SHP77 treated with DMSO at 0.1 percent for 48 hours (cell line): Measurements from ENCODE around the gene ZNF121.
"Not testable (repeated sequence)": the region's sequence is repeated elsewhere in the genome, so short reads cannot be mapped to it uniquely, and the experiment has no call there.

Source experiments
- DNase-seq: peaks from one replicate; lab custom pipeline; 2025; lab: John Stamatoyannopoulos, UW

Gene ZNF121

DNA sequence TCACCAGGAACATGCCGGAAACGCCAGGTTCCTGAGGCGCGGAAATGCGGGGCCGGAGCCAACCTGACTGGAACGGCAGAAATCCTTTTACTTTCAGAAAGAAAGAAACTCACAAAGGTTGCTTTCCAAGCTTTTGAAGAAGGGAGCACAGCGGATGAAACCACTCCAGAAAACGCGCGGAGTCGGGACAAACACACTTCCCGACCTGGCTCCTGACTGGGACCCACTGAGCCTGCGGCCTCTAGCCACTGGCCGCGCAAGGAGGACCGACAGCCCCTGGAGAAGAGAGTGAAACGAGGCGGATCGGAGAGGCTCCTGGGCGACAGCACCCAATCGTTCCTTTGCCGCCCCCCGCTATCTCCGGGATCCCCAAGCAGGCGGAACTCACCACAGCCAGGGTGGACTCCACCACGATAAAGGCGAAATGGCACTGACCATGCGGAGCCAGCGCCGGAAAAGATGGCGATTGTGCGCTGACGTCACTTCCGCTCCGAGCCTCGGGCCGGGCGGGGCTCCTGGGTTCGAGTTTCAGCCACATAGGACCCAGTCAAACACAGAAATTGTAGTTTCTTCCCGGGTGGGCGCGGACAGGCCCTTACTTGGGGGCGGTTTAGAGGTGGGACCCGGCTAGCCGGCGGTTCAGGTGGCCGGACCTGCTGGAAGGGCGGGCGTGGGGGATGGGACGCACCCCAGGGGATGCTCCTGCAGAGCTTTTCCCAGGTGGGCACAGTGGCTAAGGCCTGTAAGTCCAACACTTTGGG is at the start of gene ZNF121:
Gene ZNF121, minus strand, starts transcription at position 432 of the 761 bp plus-strand sequence. CDS start 16,407 bp downstream, outside the sequence.
- DNase-seq: peak; percentile 78

- DNase-seq: no peak
Measured at GRCh38 chr19:9627856-9628255, 43.6 kb upstream of the ZNF121 start.

DNA sequence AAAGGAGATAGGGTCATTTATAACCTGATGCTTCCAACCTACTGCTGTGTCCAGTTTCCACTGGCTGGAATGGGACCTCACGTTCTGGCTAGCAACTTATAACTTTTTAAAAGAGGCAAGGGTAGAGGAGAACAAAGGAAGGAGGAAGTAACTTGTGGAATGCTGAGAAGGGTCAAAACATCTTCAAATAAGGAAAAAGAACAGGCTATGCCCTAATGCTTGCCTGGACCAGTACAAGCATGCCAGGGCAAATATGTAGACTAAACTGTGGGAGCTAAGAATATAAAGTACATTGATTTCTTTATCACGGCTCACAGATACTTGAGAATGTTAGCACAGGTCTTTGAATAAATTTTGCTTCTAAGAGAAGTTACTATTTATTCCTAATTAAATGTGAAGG is 38.2 kb upstream of the ZNF121 start:
- DNase-seq: no peak

DNA sequence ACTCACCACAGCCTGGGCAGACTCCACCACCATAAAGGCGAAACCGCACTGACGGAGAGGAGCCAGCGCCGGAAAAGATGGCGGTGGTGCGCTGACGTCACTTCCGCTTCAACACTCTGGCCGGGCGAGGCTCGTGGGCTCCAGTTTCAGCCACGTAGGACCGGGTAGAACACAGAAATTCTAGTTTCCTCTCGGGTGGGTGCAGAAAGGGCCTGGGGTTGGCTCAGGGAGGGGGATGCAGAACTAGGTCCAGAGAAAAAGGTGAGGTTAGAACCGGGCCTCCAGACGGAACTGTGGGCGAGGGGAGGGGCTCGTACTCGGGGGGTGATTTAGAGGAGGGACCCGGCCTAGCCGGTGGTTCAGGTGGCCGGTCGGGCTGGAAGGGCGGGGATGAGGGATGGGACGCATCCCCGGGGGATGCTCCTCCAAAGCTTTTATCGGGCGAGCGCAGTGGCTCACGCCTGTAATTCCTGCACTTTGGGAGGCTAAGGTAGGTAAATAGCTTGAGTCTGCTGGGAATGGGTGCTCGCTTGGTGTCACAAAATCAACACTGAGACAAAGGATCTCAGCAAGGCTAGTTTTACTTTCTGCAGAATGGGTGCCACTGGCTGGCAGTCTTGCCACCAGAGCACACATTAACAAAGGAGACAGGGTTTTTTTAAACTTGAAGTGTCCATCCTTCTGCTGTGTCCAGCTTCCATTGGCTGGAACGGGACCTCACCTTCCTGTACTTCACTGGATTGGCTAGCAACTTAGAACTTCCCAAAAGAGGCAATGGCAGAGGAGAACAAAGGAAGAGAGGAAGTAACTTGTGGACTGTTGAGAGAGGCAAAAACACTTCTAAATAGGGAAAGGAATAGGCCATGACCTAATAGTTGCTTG is 37.1 kb upstream of the ZNF121 start, which contains the start of gene ZNF561:
Gene ZNF561, minus strand, starts transcription at position 77 of the 882 bp plus-strand sequence. CDS start 1,776 bp downstream, outside the sequence.
- peak; percentile 55 for DNase-seq

GRCh38 chr19:9620842-9621155 is 36.5 kb upstream of the ZNF121 start:
- no peak for DNase-seq

GRCh38 chr19:9615844-9616243 is 31.5 kb upstream of the ZNF121 start:
- DNase-seq: no peak

- DNase-seq: no peak
Measured at GRCh38 chr19:9610484-9611113, 26.3 kb upstream of the ZNF121 start.

DNA sequence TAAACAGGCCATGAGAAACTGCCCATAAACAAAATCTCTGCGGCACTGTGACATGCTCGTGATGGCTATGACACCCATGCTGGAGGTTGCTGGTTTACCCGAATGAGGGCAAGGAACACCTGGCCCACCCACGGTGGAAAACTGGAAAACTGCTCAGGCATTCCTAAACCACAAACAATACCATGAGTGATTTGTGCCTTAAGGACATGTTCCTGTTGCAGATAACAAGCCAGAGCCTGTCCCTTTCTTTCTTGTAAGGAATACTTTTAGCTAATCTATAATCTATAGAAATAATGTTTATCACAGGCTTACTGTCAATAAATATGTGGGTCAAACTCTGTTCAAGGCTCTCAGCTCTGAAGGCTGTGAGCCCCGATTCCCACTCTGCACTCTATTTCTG is 24.6 kb upstream of the ZNF121 start:
- DNase-seq: no peak

- DNase-seq: no peak
Measured at GRCh38 chr19:9597027-9597426, 12.7 kb upstream of the ZNF121 start.

DNA sequence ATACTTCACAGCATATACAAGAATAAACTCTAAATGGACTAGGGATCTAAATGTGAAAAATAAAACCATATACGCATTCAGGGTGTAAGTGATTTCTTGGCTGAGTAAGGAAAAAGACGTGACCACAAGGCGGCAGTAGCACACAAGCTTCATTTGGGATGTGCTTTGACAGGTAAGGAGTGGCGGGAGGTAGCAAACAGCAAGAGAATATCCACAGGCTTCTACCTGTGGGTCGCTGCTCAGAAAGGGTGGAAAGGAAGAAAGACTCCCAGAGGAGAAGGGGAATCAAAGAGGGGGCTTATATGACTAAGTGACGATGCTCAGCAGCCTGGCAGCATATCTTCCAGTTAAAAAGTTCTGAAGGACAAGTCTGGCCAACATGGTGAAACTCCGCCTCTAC is 2.5 kb upstream of the ZNF121 start:
- DNase-seq: peak; percentile 38

- not testable (repeated sequence) for DNase-seq
Measured at GRCh38 chr19:9582081-9582725, 2.1 kb downstream of the ZNF121 start.

DNA sequence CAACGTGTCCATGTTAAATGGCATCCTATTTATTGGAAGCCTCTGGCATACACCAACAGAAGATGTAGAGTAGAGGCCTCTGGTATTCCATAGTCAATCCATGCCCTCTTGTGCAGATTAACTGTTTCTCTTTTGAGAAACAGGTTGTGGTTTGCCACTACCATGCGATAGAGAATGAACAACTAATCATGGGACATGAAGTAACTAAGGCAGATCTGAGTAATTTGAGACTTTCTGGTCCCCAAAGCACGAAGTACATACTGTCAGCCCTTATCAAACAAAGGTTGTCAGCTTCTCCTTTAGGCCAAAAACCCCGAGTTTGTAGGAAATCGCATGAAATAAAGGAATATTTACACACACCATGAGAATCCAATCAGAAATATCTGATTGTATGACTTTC is 3.6 kb downstream of the ZNF121 start:
- DNase-seq: no peak

DNA sequence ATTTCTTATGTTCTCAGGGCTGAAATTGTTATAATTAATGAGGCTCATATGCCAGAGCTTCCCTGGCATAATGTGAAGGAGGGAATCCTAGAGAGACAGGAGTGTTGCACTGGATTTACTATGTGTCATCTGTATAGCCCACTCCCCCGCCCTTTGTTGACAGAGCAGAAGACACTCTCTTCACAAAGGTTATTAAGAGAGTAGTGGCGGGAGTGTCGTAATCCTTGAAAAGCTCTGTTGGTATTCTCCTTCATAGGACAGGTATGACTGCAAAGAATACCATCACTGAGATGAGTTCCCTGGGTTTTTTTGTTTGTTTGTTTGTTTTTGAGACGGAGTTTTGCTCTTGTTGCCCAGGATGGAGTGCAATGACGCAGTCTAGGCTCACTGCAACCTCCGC is 14.0 kb downstream of the ZNF121 start:
- no peak for DNase-seq

- DNase-seq: no peak
Measured at GRCh38 chr19:9566729-9567128, 17.6 kb downstream of the ZNF121 start.

DNA sequence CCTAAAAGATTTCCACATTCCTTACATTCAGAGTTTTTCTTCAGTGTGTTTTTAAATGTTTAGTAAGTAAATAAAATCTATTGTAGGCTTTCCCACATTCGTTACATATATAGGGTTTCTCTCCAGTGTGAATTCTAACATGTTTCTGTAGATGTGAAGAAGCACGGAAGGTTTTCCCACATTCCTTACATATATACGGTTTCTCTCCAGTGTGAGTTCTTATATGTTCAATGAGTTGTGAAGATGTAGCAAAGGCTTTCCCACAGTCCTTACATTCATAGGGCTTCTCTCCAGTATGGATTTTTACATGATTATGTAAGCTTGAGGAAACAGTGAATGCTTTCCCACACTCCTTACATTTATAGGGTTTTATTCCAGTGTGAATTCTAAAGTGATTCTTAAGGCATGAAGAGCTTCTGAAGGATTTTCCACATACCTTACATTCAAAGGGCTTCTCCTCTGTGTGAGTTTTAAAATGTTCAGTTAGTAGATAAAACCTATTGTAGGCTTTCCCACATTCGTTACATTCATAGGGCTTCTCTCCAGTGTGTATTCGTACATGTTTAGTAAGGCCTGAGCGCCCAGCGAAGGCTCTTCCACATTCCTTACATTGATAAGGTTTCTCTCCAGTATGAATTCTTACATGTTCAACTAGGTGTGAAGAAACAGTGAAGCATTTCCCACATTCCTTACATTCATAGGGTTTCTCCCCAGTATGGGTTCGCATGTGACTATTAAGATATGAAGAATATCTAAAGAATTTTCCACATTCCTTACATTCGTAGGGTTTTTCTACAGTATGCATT is 18.2 kb downstream of the ZNF121 start:
- DNase-seq: no peak

DNA sequence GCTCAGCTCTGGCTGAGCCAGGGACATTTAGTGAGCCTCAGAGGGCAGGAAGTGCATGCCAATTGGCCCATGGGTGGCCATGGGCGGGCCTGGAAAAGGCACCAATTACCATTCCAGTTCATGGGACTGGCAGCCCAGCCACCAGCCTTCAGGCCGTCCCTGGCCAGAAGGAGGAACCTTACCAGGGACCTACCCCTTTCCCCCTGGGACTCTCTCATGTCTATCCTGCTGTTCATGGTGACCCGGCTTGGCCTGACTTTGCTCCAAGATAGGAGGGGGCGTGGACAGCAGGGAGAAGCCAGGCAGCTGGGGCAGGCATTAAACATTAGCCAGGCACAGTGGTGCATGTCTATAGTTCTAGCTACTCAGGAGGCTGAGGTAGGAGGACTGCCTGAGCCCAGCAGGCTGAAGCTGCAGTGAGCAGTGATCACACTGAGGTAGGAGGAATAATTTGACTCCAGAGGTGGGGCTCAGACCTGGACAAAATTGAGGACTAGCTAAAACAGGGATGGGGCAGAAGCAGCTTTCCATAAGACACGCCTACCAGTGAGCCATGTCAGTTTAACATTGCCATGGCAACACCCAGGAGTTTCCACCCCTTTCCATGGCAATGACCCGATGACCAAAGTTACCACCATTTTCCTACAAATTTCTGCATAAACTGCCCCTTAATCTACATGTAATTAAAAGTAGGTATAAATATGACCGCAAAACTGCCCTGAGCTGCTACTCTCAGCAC is 31.6 kb downstream of the ZNF121 start:
- no peak for DNase-seq

- no peak for DNase-seq
Measured at GRCh38 chr19:9547870-9548269, 36.4 kb downstream of the ZNF121 start.

GRCh38 chr19:9541281-9541680 is 43.0 kb downstream of the ZNF121 start:
- not testable (repeated sequence) for DNase-seq

GRCh38 chr19:9539921-9540320 is 44.4 kb downstream of the ZNF121 start:
- not testable (repeated sequence) for DNase-seq

DNA sequence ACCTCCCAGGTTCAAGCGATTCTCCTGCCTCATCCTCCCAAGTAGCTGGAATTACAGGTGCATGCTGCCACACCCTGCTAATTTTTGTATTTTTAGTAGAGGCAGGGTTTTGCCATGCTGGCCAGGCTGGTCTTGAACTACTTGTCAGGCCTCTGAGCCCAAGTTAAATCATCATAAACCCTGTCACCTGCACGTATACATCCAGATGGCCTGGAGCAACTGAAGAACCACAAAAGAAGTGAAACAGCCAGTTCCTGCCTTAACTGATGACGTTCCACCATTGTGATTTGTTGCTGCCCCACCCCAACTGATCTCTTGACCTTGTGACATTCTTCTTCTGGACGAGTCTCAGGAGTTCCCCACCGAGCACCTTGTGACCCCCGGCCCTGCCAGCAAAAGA is 45.1 kb downstream of the ZNF121 start:
- DNase-seq: not testable (repeated sequence)
